DOHH2 (cell line): ENCODE data around the gene RAD23A.

ENCODE experiments used
- EZH2phosphoT487 ChIP-seq: fragments of 200-600 bp; sonication (generic); IDR thresholded peaks from 2 replicates; pipeline ENCODE4 v1.6.1; 2017; ENCODE audit warnings: borderline replicate concordance, mild to moderate bottlenecking, antibody characterized with exemption, low read length, moderate library complexity, mixed read lengths
- TF ChIP-seq, protein P1 (sequence below): fragments of 200-600 bp; sonication (generic); IDR thresholded peaks from one replicate; pipeline ENCODE4 v1.5.1; 2014; ENCODE audit warnings: antibody characterized with exemption, mild to moderate bottlenecking, low read depth, low read length; ENCODE audit not compliant: poor library complexity, severe bottlenecking

DNA sequence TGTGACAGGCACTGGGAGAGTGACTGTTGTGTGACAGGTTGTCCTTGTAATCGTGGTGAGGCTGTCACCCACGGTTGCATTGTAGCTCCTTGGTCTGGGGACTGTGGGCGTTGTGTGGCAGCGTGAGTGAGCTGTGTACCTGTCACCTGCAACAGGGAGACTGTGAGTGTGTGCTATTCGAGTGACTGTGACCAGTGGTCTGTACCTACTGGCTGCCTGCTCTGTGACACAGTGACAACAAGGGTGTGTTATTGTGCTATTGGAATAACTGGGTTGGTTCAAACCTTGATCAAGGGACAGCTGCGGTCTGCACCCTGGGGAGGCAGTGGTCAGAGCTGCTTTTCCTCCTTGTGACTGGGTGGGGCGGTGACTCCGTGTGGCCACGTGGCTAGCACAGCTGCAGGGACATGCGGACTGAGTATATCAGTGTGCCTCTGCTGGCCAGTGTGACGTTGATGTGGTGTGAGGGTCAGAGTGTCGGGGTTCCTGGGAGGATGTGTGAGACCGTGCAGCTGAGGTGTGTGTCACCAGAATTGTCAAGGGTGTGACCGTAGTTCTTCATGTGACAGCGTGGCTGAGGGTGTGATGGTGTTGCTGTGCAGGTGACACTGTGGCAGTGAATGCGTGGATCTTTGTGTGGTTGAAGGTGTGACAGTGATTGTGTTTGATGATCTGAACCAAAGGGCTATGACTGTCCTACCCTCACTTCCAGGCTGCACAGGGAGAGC lies 39.6 kb downstream of the RAD23A start:
- TF ChIP-seq, protein P1, sequence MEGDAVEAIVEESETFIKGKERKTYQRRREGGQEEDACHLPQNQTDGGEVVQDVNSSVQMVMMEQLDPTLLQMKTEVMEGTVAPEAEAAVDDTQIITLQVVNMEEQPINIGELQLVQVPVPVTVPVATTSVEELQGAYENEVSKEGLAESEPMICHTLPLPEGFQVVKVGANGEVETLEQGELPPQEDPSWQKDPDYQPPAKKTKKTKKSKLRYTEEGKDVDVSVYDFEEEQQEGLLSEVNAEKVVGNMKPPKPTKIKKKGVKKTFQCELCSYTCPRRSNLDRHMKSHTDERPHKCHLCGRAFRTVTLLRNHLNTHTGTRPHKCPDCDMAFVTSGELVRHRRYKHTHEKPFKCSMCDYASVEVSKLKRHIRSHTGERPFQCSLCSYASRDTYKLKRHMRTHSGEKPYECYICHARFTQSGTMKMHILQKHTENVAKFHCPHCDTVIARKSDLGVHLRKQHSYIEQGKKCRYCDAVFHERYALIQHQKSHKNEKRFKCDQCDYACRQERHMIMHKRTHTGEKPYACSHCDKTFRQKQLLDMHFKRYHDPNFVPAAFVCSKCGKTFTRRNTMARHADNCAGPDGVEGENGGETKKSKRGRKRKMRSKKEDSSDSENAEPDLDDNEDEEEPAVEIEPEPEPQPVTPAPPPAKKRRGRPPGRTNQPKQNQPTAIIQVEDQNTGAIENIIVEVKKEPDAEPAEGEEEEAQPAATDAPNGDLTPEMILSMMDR: no peak
- TF ChIP-seq EZH2phosphoT487: no peak
